Glutamatergic neuron (in vitro differentiated cells): ENCODE measurements around the gene TVP23C. TPM values are rescaled to one million over a fixed set of nuclear protein-coding genes. Genes with fewer than 3 reads are reported as not detected.

Experiments
- DNase-seq: peaks from one replicate; pipeline ENCODE4 v3.0.0; 2022
- H3K27ac Mint-ChIP-seq: one replicate; pipeline ENCODE4 v1.8.0; 2020; ENCODE audit warnings: mild to moderate bottlenecking, mixed read lengths, inconsistent platforms; ENCODE audit not compliant: unreplicated experiment
- H3K27me3 Mint-ChIP-seq: one replicate; pipeline ENCODE4 v1.8.0; 2020; ENCODE audit warnings: mild to moderate bottlenecking, moderate library complexity, mixed read lengths, inconsistent platforms; ENCODE audit not compliant: unreplicated experiment
- H3K36me3 Mint-ChIP-seq: one replicate; pipeline ENCODE4 v1.8.0; 2020; ENCODE audit warnings: mild to moderate bottlenecking, mixed read lengths, inconsistent platforms; ENCODE audit not compliant: unreplicated experiment
- H3K4me1 Mint-ChIP-seq: one replicate; pipeline ENCODE4 v1.8.0; 2020; ENCODE audit warnings: mild to moderate bottlenecking, low read depth, mixed read lengths, inconsistent platforms; ENCODE audit not compliant: unreplicated experiment
- H3K4me3 Mint-ChIP-seq: one replicate; pipeline ENCODE4 v1.8.0; 2020; ENCODE audit warnings: mild to moderate bottlenecking, mixed read lengths, inconsistent platforms; ENCODE audit not compliant: unreplicated experiment
- H3K9me3 Mint-ChIP-seq: one replicate; pipeline ENCODE4 v1.8.0; 2020; ENCODE audit warnings: mild to moderate bottlenecking, moderate library complexity, mixed read lengths, inconsistent platforms; ENCODE audit not compliant: unreplicated experiment
- total RNA-seq: library from RNA; stranded (reverse); fragmentation: NEBNext Ultra II Directional; extraction: Animal tissue kit (Norgen Biotek cat#: 25700); gene quantifications from one replicate; pipeline ENCODE4 v1.2.1, GENCODE V29; 2021; ENCODE audit not compliant: unreplicated experiment
- TF ChIP-seq, protein P1 (sequence below): fragments of 200-600 bp; sonication (generic); IDR thresholded peaks from one replicate; pipeline ENCODE4 v1.5.0; 2021; ENCODE audit not compliant: partially characterized antibody, unreplicated experiment

TVP23C gene
- total RNA-seq, 1 donor from 2014 or later: 29.4 TPM

DNA sequence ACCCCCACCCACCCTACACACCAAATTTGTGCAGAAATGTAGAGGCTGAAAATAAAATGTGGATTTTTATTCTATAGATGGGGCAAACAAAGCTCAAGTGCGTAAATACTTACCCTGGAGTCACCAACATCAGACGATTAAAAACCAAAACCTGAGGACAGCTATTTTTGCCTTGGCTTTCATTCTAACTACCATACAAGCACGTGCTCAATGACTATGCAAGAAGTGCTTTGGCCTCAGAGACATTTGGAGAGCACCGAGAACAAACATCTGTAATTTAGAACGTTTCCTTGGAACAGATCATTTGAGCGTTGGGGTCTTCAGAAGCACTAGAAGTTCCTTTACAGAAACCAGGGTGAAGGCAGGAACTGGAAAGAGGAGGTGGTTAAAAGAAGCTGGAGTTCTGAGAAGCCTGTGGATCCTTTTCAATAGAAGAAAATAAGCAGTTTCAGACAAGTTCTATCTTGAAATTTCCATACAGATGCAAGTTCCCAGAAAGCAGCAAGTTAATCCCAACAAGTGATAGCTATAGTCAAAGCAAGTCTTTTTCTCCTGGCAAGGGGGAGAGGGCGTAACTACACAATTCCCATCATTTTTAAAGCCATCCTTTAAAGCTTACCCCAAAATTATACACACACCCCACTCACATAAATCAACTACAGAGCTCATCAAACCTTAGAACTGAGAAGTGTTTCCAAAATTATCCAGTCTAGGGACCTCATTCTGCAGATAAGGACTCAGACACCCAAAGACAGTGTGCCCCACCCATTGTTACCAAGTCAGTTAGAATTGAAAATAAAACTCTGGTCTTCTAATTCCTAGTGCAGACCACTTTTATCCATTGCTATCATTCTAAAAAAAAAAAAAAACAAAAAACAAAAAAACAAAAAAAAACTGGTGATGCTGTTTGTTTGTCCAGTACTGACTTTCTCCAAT lies 66.3 kb downstream of the TVP23C start:
- no peaks in the 10 kb centered on the region for H3K36me3 Mint-ChIP-seq
- no peak overlapping the region for H3K27ac Mint-ChIP-seq
- DNase-seq: no peak
- peaks cover 1% of the 10 kb centered on the region for H3K27me3 Mint-ChIP-seq
- TF ChIP-seq, protein P1, sequence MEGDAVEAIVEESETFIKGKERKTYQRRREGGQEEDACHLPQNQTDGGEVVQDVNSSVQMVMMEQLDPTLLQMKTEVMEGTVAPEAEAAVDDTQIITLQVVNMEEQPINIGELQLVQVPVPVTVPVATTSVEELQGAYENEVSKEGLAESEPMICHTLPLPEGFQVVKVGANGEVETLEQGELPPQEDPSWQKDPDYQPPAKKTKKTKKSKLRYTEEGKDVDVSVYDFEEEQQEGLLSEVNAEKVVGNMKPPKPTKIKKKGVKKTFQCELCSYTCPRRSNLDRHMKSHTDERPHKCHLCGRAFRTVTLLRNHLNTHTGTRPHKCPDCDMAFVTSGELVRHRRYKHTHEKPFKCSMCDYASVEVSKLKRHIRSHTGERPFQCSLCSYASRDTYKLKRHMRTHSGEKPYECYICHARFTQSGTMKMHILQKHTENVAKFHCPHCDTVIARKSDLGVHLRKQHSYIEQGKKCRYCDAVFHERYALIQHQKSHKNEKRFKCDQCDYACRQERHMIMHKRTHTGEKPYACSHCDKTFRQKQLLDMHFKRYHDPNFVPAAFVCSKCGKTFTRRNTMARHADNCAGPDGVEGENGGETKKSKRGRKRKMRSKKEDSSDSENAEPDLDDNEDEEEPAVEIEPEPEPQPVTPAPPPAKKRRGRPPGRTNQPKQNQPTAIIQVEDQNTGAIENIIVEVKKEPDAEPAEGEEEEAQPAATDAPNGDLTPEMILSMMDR: no peak
- H3K4me1 Mint-ChIP-seq: peaks cover 3% of the 10 kb centered on the region
- H3K9me3 Mint-ChIP-seq: no peaks in the 10 kb centered on the region
- no peak overlapping the region for H3K4me3 Mint-ChIP-seq

DNA sequence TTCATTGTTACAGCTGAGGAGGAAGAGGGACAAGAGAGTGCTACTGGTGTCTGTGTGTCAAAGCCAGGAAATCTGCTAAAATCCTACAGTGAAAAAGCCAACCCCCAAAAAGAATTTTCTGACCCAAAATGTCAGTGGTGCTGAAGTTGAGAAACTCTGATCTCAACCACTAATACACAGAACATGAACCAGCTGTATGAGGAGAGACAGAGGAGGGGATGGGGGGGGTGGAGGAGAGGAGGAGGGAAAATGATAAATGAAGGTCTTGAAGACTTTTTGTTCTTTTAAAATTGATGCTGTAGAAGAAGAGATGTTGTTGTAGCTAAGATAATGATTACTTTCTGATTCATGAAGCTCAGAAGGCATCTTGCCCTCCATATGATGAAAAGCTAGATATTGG lies 68.5 kb downstream of the TVP23C start:
- Mint-ChIP-seq H3K36me3 (no peaks in the 10 kb centered on the region), H3K27me3 (no peaks in the 10 kb centered on the region), H3K27ac (no peak overlapping the region), H3K9me3 (peaks cover 1% of the 10 kb centered on the region), H3K4me1 (peaks cover 8% of the 10 kb centered on the region), H3K4me3 (no peak overlapping the region)
- TF ChIP-seq, protein P1: no peak
- no peak for DNase-seq

DNA sequence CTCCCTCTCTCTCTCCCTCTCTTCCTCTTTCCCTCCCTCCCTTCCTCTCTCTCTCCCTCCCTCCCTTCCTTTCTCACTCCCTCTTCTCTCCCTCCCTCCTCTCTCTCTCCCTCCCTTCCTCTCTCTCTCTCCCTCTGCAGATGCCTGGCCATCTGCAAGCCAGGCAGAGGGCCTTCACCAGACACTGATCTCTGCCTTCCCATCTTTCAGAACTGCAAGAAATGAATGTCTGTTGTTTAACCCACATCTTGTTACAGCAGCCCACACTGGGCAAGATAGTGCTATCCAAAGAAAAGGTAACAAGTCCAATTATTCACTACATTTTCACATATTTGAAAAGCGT lies 69.6 kb downstream of the TVP23C start:
- no peak for DNase-seq
- peaks cover 10% of the 10 kb centered on the region for H3K4me1 Mint-ChIP-seq
- H3K27me3 Mint-ChIP-seq: no peaks in the 10 kb centered on the region
- H3K27ac Mint-ChIP-seq: no peak overlapping the region
- TF ChIP-seq, protein P1: no peak
- no peak overlapping the region for H3K4me3 Mint-ChIP-seq
- H3K36me3 Mint-ChIP-seq: no peaks in the 10 kb centered on the region
- H3K9me3 Mint-ChIP-seq: peaks cover 4% of the 10 kb centered on the region

DNA sequence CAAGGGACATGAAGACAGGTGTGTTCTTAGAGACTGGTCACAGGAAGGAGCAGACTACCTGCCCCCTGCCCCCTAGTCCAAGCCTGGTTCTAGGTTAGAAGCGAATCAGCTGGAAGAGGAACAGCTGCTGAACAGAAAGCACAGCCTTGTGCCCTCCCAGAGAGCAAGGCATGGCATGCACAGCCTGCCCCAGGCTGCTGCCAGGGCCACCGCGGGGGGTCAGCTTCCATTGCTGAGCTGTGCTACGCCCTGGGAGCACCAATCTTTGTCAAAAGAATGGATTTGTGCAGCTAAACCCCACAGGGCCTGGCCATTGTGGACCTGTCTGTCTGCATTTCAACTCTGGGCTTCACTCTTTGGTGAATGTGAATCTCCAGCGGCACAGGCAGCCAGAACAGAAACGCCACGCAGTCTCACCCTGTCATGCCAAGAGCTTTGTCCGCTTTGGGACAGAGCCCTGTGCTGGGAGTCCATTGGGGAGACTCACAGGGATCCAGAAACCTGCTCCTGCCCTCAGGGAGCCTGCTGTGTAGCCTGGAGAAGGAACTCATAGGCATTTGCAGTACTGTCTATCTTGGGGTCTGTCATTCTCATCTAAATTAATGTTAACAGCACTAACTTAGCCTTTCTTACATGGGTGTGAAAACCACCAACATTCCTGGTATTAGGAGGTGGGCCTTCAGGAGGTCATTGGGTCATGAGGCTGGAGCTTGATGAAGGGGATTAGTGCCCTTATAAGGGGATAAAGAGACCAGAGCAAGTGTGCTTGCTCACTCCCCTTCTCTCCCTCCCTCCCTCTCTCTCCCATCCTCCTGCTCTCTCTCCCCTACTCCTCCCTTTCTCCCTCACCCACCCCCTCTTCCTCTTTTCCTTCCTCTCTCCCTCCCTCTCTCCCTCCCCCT lies 70.2 kb downstream of the TVP23C start:
- peaks cover 10% of the 10 kb centered on the region for H3K4me1 Mint-ChIP-seq
- TF ChIP-seq, protein P1: no peak
- H3K36me3 Mint-ChIP-seq: no peaks in the 10 kb centered on the region
- H3K4me3 Mint-ChIP-seq: no peak overlapping the region
- no peaks in the 10 kb centered on the region for H3K27me3 Mint-ChIP-seq
- DNase-seq: no peak
- H3K27ac Mint-ChIP-seq: no peak overlapping the region
- peaks cover 4% of the 10 kb centered on the region for H3K9me3 Mint-ChIP-seq

DNA sequence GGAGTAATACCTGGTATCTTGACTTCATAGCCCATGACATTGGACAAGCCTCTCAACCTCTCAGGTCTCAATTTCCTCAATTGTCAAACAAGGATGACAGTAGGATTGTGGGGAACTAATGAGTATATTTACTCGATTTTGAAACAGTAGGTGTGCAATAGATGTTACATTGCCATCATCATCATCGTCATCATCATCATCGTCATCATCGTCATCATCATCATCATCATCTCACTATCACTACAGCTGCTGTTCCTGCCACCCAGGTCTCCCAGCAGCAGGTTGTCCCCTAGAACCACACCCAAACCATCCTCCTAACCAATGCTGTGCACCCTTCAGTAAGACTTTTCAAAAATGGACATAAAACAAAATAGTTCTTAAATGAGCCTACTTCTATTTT lies 71.1 kb downstream of the TVP23C start:
- no peaks in the 10 kb centered on the region for H3K36me3 Mint-ChIP-seq
- TF ChIP-seq, protein P1: no peak
- no peaks in the 10 kb centered on the region for H3K27me3 Mint-ChIP-seq
- DNase-seq: no peak
- H3K4me3 Mint-ChIP-seq: no peak overlapping the region
- H3K4me1 Mint-ChIP-seq: peaks cover 10% of the 10 kb centered on the region
- no peak overlapping the region for H3K27ac Mint-ChIP-seq
- H3K9me3 Mint-ChIP-seq: peaks cover 7% of the 10 kb centered on the region
